GM10248 (cell line): ENCODE results near the gene NUS1.
"Not testable (repeated sequence)": the region's sequence is repeated elsewhere in the genome, so short reads cannot be mapped to it uniquely, and the experiment has no call there.

Experiments used
- CTCF ChIA-PET: fragments of 300-600 bp; sonication (Branson Sonifier 250); formaldehyde crosslinking; extraction: SDS; loops from one replicate; lab custom pipeline; 2021; ENCODE audit warnings: antibody characterized with exemption; lab: Yijun Ruan, JAX
- POLR2A ChIA-PET: fragments of 350-650 bp; sonication (Branson Sonifier 250); formaldehyde crosslinking; extraction: SDS; loops from one replicate; lab custom pipeline; 2020; ENCODE audit warnings: antibody characterized with exemption; lab: Yijun Ruan, JAX
- DNase-seq: peaks from one replicate; pipeline ENCODE4 v3.0.0; 2012; ENCODE audit errors: extremely low spot score
- TF ChIP-seq, protein P1 (sequence below): IDR thresholded peaks from 2 replicates; pipeline ENCODE4 v1.5.1; 2012; ENCODE audit warnings: mild to moderate bottlenecking, low read depth; ENCODE audit errors: extremely low read depth, missing control alignments, control extremely low read depth

Gene NUS1

DNA sequence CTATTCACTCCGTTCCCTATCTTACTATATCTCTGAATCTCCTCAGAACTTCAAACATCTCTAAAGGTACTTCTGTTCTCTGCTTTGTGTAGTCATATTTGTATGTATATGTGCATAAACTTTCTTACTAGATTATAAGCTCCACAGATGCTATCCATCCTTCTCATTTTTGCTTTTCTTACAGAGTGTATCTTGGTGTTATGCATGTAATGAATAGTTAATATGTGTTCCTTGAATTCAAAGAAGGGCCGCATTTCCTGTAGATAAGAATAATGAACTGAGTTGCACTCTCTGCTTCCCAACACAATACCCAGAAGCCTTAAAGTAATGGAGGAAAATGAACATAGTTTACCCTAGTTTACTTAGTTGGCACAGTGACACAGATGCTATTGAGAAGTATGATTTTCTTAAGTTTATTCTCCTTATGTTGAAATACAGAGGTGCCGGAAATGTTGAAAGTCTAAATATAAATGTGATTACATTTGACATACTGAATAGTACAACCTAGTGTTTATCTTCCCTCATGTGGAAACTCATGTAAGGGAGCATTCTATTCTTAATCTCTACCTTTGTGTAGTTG is 6.0 kb downstream of the NUS1 start:
- TF ChIP-seq, protein P1, sequence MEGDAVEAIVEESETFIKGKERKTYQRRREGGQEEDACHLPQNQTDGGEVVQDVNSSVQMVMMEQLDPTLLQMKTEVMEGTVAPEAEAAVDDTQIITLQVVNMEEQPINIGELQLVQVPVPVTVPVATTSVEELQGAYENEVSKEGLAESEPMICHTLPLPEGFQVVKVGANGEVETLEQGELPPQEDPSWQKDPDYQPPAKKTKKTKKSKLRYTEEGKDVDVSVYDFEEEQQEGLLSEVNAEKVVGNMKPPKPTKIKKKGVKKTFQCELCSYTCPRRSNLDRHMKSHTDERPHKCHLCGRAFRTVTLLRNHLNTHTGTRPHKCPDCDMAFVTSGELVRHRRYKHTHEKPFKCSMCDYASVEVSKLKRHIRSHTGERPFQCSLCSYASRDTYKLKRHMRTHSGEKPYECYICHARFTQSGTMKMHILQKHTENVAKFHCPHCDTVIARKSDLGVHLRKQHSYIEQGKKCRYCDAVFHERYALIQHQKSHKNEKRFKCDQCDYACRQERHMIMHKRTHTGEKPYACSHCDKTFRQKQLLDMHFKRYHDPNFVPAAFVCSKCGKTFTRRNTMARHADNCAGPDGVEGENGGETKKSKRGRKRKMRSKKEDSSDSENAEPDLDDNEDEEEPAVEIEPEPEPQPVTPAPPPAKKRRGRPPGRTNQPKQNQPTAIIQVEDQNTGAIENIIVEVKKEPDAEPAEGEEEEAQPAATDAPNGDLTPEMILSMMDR, result no peak
- ChIA-PET CTCF (no interaction called here), POLR2A (no interaction called here)
- DNase-seq, result no peak

DNA sequence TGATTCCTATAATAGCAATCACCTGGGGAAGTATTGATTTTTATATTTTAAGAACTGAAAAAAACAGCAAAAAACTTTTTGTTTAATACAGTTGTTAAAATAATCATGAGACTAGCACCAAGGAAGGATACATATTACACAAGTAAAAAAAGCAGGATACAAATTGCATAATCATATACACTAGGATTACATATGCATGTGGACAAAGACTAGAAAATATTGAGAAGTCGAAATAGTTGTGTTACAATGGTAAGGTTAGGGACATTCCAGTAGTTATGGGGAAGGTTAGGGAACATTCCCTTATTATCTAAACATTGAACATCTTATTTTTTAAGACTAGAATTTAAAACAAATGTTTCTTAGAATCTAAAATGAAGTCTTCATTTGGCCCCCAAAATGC is 9.5 kb downstream of the NUS1 start:
- CTCF ChIA-PET, result no interaction called here
- TF ChIP-seq, protein P1, result no peak
- no peak for DNase-seq
- POLR2A ChIA-PET, result no interaction called here

DNA sequence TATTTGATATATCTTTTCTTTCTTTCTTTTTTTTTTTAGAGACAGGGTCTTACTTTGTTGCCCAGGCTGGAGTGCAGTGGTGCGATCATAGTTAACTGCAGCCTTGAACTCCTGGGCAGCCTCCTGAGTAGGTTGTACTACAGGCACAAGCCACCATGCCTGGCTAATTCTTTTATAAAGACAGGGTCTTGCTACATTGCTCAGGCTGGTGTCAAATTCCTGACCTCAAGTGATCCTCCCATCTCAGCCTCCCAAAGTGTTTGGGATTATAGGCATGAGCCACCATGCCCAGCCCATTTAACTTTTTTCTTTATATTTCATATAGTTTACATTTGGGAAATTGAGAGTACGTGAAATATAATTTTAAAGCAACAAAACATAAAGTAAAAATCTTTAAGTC is 10.1 kb downstream of the NUS1 start:
- DNase-seq, result no peak
- TF ChIP-seq, protein P1, result no peak
- ChIA-PET CTCF (no interaction called here), POLR2A (no interaction called here)

DNA sequence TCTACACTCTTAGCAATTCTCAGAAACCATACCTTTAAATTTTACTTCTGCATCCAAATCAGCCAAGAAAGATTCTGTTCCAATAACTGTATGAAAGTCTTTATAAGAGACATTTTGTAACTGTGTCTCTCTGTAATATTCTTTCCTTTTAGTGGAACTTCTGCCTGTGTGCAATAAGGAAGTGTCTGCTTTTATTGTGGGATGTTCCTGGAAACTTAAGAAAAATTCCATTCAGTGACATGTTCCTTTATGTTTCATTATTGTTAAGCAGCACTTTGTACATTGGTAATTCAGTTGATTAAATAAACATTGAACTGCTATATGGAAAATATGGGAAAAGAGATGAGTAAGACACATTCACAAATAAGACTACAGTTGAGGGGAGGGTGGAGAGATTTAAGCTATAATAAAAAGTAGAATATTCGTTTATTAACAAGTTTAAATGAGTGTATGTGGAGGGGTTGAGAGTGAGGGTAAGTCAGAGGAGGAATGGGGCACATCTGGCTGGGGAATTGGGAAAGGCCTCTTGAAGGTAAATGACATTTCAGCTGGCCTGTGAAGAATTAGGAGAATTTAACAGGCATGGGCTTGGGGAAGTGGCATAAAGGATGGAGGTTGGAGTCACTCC is 11.9 kb downstream of the NUS1 start:
- POLR2A ChIA-PET, result no interaction called here
- TF ChIP-seq, protein P1, result no peak
- CTCF ChIA-PET, result interaction anchor here (1.3 kb wide), 1 partner anchor 13 kb away, joined by 3 read pairs; no protein-coding TSS in a partner anchor
- DNase-seq, result no peak

DNA sequence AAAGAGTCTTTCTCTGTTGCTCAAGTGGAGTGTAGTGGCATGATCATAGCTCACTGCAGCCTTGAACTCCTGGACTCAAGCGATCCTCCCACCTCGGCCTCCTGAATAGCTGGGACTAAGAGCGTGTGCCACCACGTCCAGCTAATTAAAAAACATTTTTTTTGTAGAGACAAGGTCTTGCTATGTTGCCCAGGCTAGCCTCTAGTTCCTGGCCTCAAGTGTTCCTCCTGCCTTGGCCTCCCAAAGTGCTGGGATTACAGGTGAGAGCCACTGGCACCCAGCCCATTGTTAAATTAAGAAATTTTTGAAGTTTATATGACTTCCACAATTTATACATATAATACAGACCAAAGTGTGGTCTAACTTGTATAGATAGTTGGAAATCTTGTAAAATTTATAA is 14.3 kb downstream of the NUS1 start:
- DNase-seq, POLR2A ChIA-PET: not testable (repeated sequence)
- CTCF ChIA-PET, result interaction anchor here (1.4 to 1.9 kb wide), 3 partner anchors 9 to 16 kb away, joined by 4 to 7 read pairs (median 6); no protein-coding TSS in a partner anchor

DNA sequence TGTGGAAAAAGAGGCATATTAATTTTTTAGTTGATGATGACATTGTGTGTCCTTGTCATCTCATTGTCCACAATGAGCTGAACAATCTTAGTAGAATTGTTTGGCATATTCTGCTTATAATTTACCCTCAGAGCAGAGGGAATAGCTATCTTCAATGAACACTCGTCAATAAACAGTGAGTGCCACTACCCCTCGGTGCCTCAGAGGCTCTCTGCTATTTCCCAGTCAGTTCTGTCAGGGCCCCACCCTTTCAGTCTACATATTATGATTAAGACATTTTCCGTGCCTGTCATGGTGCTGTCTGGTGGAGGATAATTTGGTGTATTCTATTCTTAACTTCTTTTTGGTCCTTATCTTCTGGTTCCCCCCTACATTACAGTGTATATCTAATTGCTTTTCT is 31.2 kb downstream of the NUS1 start:
- ChIA-PET POLR2A (no interaction called here), CTCF (interaction anchor here (0.9 to 3.0 kb wide), 5 partner anchors 8 to 102 kb away, joined by 3 to 14 read pairs (median 4); no protein-coding TSS in a partner anchor)
- TF ChIP-seq, protein P1, result no peak
- no peak for DNase-seq

DNA sequence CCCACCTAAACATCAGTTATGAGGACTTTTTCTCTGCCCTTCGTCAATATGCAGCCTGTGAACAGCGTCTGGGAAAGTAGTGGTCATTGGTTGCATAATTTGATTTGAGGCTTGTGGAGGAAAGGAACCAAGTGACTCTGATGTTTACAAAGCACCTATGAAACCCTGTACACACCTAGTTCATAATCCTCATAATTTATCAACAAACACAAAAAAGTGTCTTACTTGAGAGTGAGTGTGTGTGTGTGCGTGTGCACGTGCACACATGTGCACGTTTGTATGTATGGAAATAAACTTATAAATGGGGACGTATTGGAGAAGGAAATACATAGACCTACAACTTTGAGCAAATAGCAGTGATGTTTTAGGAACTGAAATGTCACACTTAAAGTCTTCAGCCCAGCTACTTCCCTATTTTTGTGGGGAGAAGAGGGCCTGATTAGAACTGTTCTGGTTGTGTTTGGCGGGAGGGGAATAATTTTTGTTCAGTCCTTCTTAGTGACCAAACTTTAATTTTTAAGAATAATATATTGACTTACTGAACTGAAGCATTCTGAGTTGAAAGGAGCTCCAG is 31.8 kb downstream of the NUS1 start:
- POLR2A ChIA-PET, DNase-seq: not testable (repeated sequence)
- CTCF ChIA-PET, result interaction anchor here (1.7 to 3.0 kb wide), 2 partner anchors 7 to 13 kb away, joined by 4 to 14 read pairs; no protein-coding TSS in a partner anchor
